ENCODE data around the gene MKNK1. TPM values are rescaled to one million over a fixed set of nuclear protein-coding genes. Genes with fewer than 3 reads are reported as not detected.
A peak's percentile ranks its signal among the peaks of the same experiment; 100 is the strongest.

The MKNK1 gene
- total RNA-seq, 2 donors from 2014 or later = 22.1 to 25.0 TPM

- H3K27ac ChIP-seq = peak overlapping the region in 1 of 2 donors; percentile 23
- H3K4me1 ChIP-seq = peaks cover 0 to 8% of the 10 kb centered on the region in 2 donors
- DNase-seq (ENCODE audit: low spot score) = no peak
- H3K36me3 ChIP-seq = no peaks in the 10 kb centered on the region
- no peaks in the 10 kb centered on the region for H3K27me3 ChIP-seq
- peak overlapping the region; percentile 26 to 48 for H3K4me3 ChIP-seq
- no peaks in the 10 kb centered on the region for H3K9me3 ChIP-seq
- peak; percentile 67 to 81 for TF ChIP-seq CTCF (IDR thresholded peaks at IDR 0.05)
Observed at GRCh38 chr1:46532498-46533178, 71.4 kb downstream of the MKNK1 start.

GRCh38 chr1:46532095-46532494, 72.0 kb downstream of the MKNK1 start:
- Histone ChIP-seq H3K4me3 (no peak overlapping the region), H3K27me3 (no peaks in the 10 kb centered on the region), H3K36me3 (no peaks in the 10 kb centered on the region), H3K9me3 (no peaks in the 10 kb centered on the region), H3K4me1 (peaks cover 0 to 8% of the 10 kb centered on the region in 2 donors), H3K27ac (no peak overlapping the region)
- DNase-seq (ENCODE audit: low spot score) = no peak
- TF ChIP-seq CTCF (IDR thresholded peaks at IDR 0.05) = no peak

GRCh38 chr1:46530791-46531409, 73.2 kb downstream of the MKNK1 start:
- no peak for TF ChIP-seq CTCF (IDR thresholded peaks at IDR 0.05)
- Histone ChIP-seq H3K27me3 (no peaks in the 10 kb centered on the region), H3K36me3 (no peaks in the 10 kb centered on the region), H3K27ac (no peak overlapping the region), H3K9me3 (no peaks in the 10 kb centered on the region), H3K4me3 (no peak overlapping the region), H3K4me1 (peaks cover 0 to 8% of the 10 kb centered on the region in 2 donors)
- DNase-seq (ENCODE audit: low spot score) = no peak

- Histone ChIP-seq H3K4me3 (no peak overlapping the region), H3K27me3 (no peaks in the 10 kb centered on the region), H3K36me3 (no peaks in the 10 kb centered on the region), H3K9me3 (no peaks in the 10 kb centered on the region), H3K4me1 (peaks cover 0 to 8% of the 10 kb centered on the region in 2 donors), H3K27ac (no peak overlapping the region)
- no peak for TF ChIP-seq CTCF (IDR thresholded peaks at IDR 0.05)
- no peak for DNase-seq (ENCODE audit: low spot score)
Observed at GRCh38 chr1:46530311-46530710, 73.8 kb downstream of the MKNK1 start.

GRCh38 chr1:46529031-46529630, 74.9 kb downstream of the MKNK1 start:
- no peak for TF ChIP-seq CTCF (IDR thresholded peaks at IDR 0.05)
- no peak overlapping the region for H3K4me3 ChIP-seq
- no peaks in the 10 kb centered on the region for H3K9me3 ChIP-seq
- peaks cover 0 to 8% of the 10 kb centered on the region in 2 donors for H3K4me1 ChIP-seq
- H3K27me3 ChIP-seq = no peaks in the 10 kb centered on the region
- DNase-seq (ENCODE audit: low spot score) = no peak
- no peak overlapping the region for H3K27ac ChIP-seq
- no peaks in the 10 kb centered on the region for H3K36me3 ChIP-seq
